WERI-Rb-1 (cell line): ENCODE data around the gene CARS1.

ENCODE experiments used
- DNase-seq: peaks from one replicate; pipeline ENCODE4 v3.0.0-alpha.2; 2020
- H3K27ac ChIP-seq: fragments of 250-450 bp; sonication (Bioruptor Pico); 2 replicates; pipeline ENCODE4 v1.5.1; 2020; ENCODE audit warnings: mild to moderate bottlenecking, moderate library complexity
- H3K27me3 ChIP-seq: fragments of 250-450 bp; sonication (Bioruptor Pico); 2 replicates; pipeline ENCODE4 v1.5.1; 2021; ENCODE audit warnings: mild to moderate bottlenecking, low read depth, moderate library complexity; ENCODE audit not compliant: insufficient read depth, severe bottlenecking
- H3K36me3 ChIP-seq: fragments of 250-450 bp; sonication (Bioruptor Pico); 2 replicates; pipeline ENCODE4 v1.5.1; 2020; ENCODE audit warnings: mild to moderate bottlenecking, moderate library complexity
- H3K4me3 ChIP-seq: 2 replicates; pipeline ENCODE4 v1.5.1; 2011; ENCODE audit warnings: low read depth, mild to moderate bottlenecking, control low read depth, low read length
- H3K9me3 ChIP-seq: fragments of 250-450 bp; sonication (Bioruptor Pico); 2 replicates; pipeline ENCODE4 v1.5.1; 2021; ENCODE audit warnings: mild to moderate bottlenecking, moderate library complexity; ENCODE audit not compliant: severe bottlenecking
- CTCF ChIP-seq: IDR thresholded peaks from 2 replicates; pipeline ENCODE4 v1.5.1; 2011; ENCODE audit warnings: low read depth, mild to moderate bottlenecking, control low read depth, inconsistent platforms, low read length

Gene CARS1

GRCh38 chr11:3050386-3051195 is 6.6 kb downstream of the CARS1 start:
- H3K9me3 ChIP-seq = no peaks in the 10 kb centered on the region
- H3K27ac ChIP-seq = peak overlapping the region; percentile 81
- no peaks in the 10 kb centered on the region for H3K27me3 ChIP-seq
- no peak overlapping the region for H3K4me3 ChIP-seq
- DNase-seq = peak; percentile 86
- TF ChIP-seq CTCF = no peak
- peaks cover 37% of the 10 kb centered on the region for H3K36me3 ChIP-seq

GRCh38 chr11:3049430-3050243 is 7.6 kb downstream of the CARS1 start:
- Histone ChIP-seq H3K4me3 (no peak overlapping the region), H3K36me3 (peaks cover 45% of the 10 kb centered on the region), H3K27me3 (no peaks in the 10 kb centered on the region), H3K27ac (peak overlapping the region; percentile 81), H3K9me3 (no peaks in the 10 kb centered on the region)
- TF ChIP-seq CTCF = peak; percentile 62
- peak; percentile 88 for DNase-seq

- peaks cover 34% of the 10 kb centered on the region for H3K36me3 ChIP-seq
Measured at GRCh38 chr11:3047637-3048036, 9.6 kb downstream of the CARS1 start.

DNA sequence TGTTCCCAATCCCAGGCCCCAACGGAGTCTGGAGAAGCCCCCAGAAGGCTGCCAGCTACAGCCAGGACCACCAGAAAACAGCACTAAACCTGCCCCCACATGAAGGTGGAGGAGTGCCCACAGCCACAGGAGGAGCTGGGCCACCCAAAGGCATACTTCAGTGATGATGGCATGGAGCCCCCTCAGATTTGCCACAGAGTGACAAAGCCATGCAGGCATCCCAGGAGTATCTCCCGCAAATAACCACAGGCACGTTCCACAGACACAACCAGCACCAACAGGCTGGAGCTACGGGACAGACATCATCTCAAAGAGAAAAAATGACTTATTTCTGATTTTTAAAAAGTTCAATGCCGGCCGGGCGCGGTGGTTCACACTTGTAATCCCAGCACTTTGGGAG is 10.6 kb downstream of the CARS1 start:
- Histone ChIP-seq H3K27me3 (no peaks in the 10 kb centered on the region), H3K27ac (no peak overlapping the region), H3K9me3 (no peaks in the 10 kb centered on the region), H3K36me3 (peaks cover 29% of the 10 kb centered on the region), H3K4me3 (no peak overlapping the region)
- no peak for DNase-seq
- TF ChIP-seq CTCF = no peak

More at GRCh38 chr11:3047637-3048036, 9.6 kb downstream of the CARS1 start:
- Histone ChIP-seq H3K27ac (no peak overlapping the region), H3K27me3 (no peaks in the 10 kb centered on the region), H3K4me3 (no peak overlapping the region), H3K9me3 (no peaks in the 10 kb centered on the region)
- no peak for DNase-seq
- no peak for TF ChIP-seq CTCF

GRCh38 chr11:3046190-3046589 is 11.0 kb downstream of the CARS1 start:
- H3K27me3 ChIP-seq = no peaks in the 10 kb centered on the region
- TF ChIP-seq CTCF = peak; percentile 56
- H3K4me3 ChIP-seq = no peak overlapping the region
- H3K9me3 ChIP-seq = no peaks in the 10 kb centered on the region
- no peak overlapping the region for H3K27ac ChIP-seq
- peak; percentile 51 for DNase-seq
- H3K36me3 ChIP-seq = peaks cover 32% of the 10 kb centered on the region
